ENCODE measurements around the gene OAS2.

Gene OAS2

DNA sequence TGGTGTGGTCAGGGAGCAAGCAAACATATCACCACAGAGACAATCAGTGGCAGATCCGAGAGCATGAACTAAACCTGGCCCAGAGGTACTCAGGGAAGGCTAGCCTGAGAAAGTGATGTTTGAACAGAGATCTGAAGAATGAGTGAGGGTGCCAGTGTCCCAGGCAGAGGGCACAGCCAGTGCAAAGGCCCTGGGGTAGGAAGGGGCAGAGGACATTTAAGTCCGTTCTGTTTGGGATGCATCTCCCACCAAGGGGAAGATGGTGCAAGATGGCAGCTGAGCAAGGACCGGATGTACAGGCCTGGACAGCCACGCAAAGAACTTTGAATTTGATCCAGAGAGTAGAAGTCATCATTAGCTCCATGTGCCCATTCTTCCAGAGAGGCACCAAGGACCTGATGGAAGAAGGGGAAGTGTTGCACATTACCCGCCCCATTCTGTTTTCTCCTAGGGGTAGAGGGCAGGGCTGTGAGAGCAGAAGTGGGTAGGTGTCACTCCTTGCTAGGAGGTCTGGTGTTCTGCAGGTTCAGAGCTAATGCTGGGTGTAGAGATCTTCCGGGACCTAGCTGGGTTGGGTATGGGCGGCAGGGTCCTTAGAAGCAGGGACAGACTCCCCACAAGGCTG, 82.1 kb downstream of the OAS2 start:
- no peak for DNase-seq

DNA sequence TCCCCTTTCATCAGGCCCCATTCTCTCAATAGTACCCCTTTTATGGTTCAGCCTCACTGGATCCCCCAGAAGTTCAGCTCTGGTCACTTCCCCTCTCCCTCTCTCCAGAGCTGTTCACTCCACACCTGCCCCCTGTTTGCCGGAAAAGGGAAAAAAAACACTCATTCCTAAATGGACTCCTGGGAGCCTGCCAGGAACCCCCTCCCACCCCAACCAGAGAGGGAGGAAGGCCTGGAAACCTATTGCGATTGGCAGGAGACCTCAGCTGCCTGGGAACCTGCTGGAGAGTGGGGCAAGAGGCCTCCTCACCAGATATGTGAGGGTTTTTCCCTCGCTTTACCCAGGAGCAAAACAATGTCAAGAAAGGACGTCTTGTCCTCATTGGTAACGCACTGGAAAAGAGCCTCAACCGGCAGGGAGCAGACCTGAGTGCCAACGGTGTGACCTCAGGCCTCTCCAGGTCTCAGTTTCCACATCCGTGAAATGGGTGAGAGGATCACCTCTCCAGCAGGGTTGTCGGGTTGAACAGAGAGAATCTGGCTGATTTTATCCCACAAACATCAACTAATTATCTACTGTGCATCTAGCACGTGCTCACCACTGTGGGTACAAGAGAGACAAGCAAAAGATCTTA, 82.9 kb downstream of the OAS2 start:
- DNase-seq = no peak

Measured in left hindlimb (tissue), 1 donor.